WI38 (cell line): ENCODE results near the gene ENOX2.

ENCODE experiments used
- H3K4me3 ChIP-seq: 2 replicates; pipeline ENCODE4 v1.5.1; 2011; ENCODE audit warnings: low read depth, mild to moderate bottlenecking, control low read depth, low read length
- CTCF ChIP-seq: IDR thresholded peaks from 2 replicates; pipeline ENCODE4 v1.5.1; 2012; ENCODE audit warnings: low read depth, mild to moderate bottlenecking, control low read depth, low read length

Gene ENOX2

GRCh38 chrX:130606425-130606824 is 296.6 kb downstream of the ENOX2 start:
- TF ChIP-seq CTCF: no peak
- no peak overlapping the region for H3K4me3 ChIP-seq

GRCh38 chrX:130604882-130605281 is 298.1 kb downstream of the ENOX2 start:
- no peak overlapping the region for H3K4me3 ChIP-seq
- TF ChIP-seq CTCF: no peak

DNA sequence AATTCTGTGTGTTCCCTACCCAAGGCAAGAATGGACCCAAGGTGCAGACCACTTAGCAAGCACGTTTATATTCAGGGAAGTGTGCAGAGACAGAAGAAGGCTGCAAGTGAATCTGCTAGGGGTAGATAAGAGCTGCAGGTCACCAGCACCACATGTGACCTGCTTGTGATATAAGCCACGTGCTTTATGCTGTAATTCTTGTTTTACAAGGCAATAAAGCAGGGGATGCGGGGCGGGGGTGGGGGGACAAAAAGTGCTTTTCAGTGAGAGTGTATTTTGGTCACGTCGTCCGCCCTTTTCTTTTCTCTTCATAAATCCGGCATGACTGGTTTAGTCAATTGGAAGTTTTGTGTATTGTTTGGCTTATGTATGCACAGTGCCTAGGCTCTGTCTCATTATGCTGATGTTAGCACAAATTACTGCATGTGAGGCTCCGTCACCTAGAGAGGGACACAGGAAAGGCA is 308.5 kb downstream of the ENOX2 start:
- no peak for TF ChIP-seq CTCF
- no peak overlapping the region for H3K4me3 ChIP-seq

- no peak for TF ChIP-seq CTCF
- no peak overlapping the region for H3K4me3 ChIP-seq
Measured at GRCh38 chrX:130593911-130594310, 309.1 kb downstream of the ENOX2 start.

- no peak for TF ChIP-seq CTCF
Measured at GRCh38 chrX:130592204-130592603, 310.8 kb downstream of the ENOX2 start.

GRCh38 chrX:130578906-130579305 is 324.1 kb downstream of the ENOX2 start:
- H3K4me3 ChIP-seq: no peak overlapping the region
- TF ChIP-seq CTCF: no peak

More at GRCh38 chrX:130592204-130592603, 310.8 kb downstream of the ENOX2 start:
- no peak overlapping the region for H3K4me3 ChIP-seq

DNA sequence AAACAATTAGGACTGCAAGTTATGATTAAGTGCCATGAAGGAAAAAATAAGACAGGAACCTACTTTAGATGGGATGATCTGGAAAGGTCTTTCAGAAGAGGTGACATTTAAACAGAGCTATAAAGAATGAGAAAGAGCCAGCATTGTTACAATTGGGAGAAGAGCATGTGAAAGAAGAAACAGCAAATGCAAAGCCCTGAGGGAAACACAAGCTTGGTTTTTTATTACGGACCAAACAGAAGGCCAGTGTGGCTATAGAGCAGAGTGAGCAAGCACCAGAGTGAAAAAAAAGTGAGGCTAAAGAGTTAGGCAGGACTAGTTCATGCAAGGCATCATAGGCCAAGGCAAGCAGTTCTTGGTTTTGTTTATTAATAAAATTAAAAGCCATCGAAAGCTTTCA is 325.6 kb downstream of the ENOX2 start:
- TF ChIP-seq CTCF: no peak
- no peak overlapping the region for H3K4me3 ChIP-seq
